Heart right ventricle (tissue), 16 donors: Measurements from ENCODE around the gene RAPGEF3. TPM values are rescaled to one million over a fixed set of nuclear protein-coding genes. Genes with fewer than 3 reads are reported as not detected.
A peak's percentile ranks its signal among the peaks of the same experiment; 100 is the strongest.

Experiments used
- ATAC-seq, 8 donors: fragments of 200-7000 bp; cut with Tn5 transposase; one replicate each; pipeline ENCODE4 v1.9.1; 2020; ENCODE audit warnings: mild to moderate bottlenecking in 8 of 8, moderate library complexity in 8 of 8, moderate number of reproducible peaks in 1 of 8
- DNase-seq, 2 donors: peaks; one replicate each; pipeline ENCODE4 v3.0.0-alpha.2; 2020
- H3K27ac ChIP-seq, 10 donors: fragments of 200-600 bp; sonication (generic) in 2 of 10; one replicate each; pipeline versions ENCODE4 v1.5.0 to v1.8.0; 2020 to 2022; ENCODE audit warnings: mild to moderate bottlenecking in 3 of 10
- H3K27me3 ChIP-seq, 7 donors: fragments of 200-600 bp; one replicate each; pipeline ENCODE4 v1.8.0; 2021 to 2022; ENCODE audit warnings: mild to moderate bottlenecking in 2 of 7
- H3K36me3 ChIP-seq, 9 donors: fragments of 200-600 bp; sonication (generic) in 1 of 9; one replicate each; pipeline versions ENCODE4 v1.5.0 to v1.8.0; 2020 to 2022; ENCODE audit warnings: mild to moderate bottlenecking in 2 of 9
- H3K4me1 ChIP-seq, 9 donors: fragments of 200-600 bp; sonication (generic) in 1 of 9; one replicate each; pipeline versions ENCODE4 v1.5.0 to v1.8.0; 2020 to 2022; ENCODE audit warnings: mild to moderate bottlenecking in 4 of 9
- H3K4me3 ChIP-seq, 10 donors: fragments of 200-600 bp; sonication (generic) in 2 of 10; one replicate each; pipeline versions ENCODE4 v1.5.0 to v1.8.0; 2020 to 2022; ENCODE audit warnings: mild to moderate bottlenecking in 7 of 10, moderate library complexity in 2 of 10
- H3K9me3 ChIP-seq, 11 donors: fragments of 200-600 bp in 10 of 11; sonication (generic) in 2 of 11; one replicate each; pipeline versions ENCODE4 v1.5.0 to v1.8.0; 2013 to 2022; ENCODE audit warnings: mild to moderate bottlenecking in 2 of 11, control low read depth in 1 of 11, moderate library complexity in 1 of 11
- WGBS, 2 donors: extraction: QIAGEN DNeasy Blood & Tissue Kit; methylation state at CpG; one replicate each; pipeline ENCODE4 v1.1.7; 2013; ENCODE audit warnings: inconsistent platforms in 1 of 2; 5-methylcytosine and 5-hydroxymethylcytosine counted together
- intact Hi-C, 10 donors: fragments of 100-400 bp; cut with DNase I; formaldehyde crosslinking; loops; one replicate each; pipeline versions ENCODE4 v1.11.1 to v1.14.2; 2022
- polyA plus RNA-seq, 2 donors: library from polyadenylated mRNA; stranded (reverse); fragments of 200-250 nt; gene quantifications; one replicate each; pipeline ENCODE4 v1.2.3, GENCODE V29; 2013
- total RNA-seq, 10 donors: library from RNA; stranded (reverse); fragmentation: NEBNext Ultra II Directional in 3 of 10; extraction: Animal tissue kit (Norgen Biotek cat#: 25700) in 3 of 10; gene quantifications; one replicate each; pipeline versions ENCODE4 v1.2.1 to v1.2.4, GENCODE V29; 2021 to 2023
- TF ChIP-seq, protein P1 (sequence below), 9 donors: fragments of 200-600 bp; sonication (generic) in 2 of 9; IDR thresholded peaks; one replicate each; pipeline versions ENCODE4 v1.5.0 to v1.8.0; 2021 to 2022; ENCODE audit warnings: antibody characterized with exemption in 9 of 9, mild to moderate bottlenecking in 5 of 9, moderate library complexity in 1 of 9
- donor health status: Arrhythmogenic right ventricular cardiomyopathy.
- donor health status: ischemic (EF 13 %, LVEDD 7.1; RV severe dilation, severe dysfunction).
- donor health status: healthy with polysubstance abuse.
- donor health status: DM: no; HTN: yes; CAD: no.
- donor health status: DM: no; HTN: no; CAD: no.
- donor health status: ischemic (EF 25% LVEDD 6.9; RV normal size, moderate dysfunction).
- donor health status: ischemic (EF 25% LVEDD 5.7; RV mildly dilated, moderate dysfunction).
- donor health status: healthy.
- donor health status: DM: yes; HTN: yes; CAD: no.
- donor health status: Ischemic cardiomyopathy.
- donor health status: ischemic (EF 35%, LVEDD 5.7; RV mildly dilated, moderate dysfunction).
- donor health status: nonischemic (EF 11% LVEDD 7.7; RV severe dilation, severe dysfunction).
- donor health status: DM: yes; HTN: yes; CAD: no.
- donor health status: PGD.
- donor health status: ischemic (EF 29% LVEDD 5.4; RV normal size, mild dysfunction).
- donor health status: nonischemic (EF 23%, LVEDD 6.1; RV moderate dilation, normal function).

The RAPGEF3 gene
- total and polyA plus RNA-seq, 12 donors: 9.5 to 173 (median 20.1) TPM

- Histone ChIP-seq H3K27ac (peak overlapping the region in 1 of 10 donors; percentile 7), H3K4me3 (no peak overlapping the region), H3K27me3 (no peaks in the 10 kb centered on the region), H3K36me3 (peaks cover 0 to 38% (median 11%) of the 10 kb centered on the region in 9 donors), H3K9me3 (no peaks in the 10 kb centered on the region), H3K4me1 (peaks cover 23 to 73% (median 56%) of the 10 kb centered on the region in 9 donors)
- intact Hi-C loops: loop anchor here in 9 of 10 donors (1.0 to 10.0 kb wide), 9 partner anchors 37 to 67 kb away; no protein-coding TSS in a partner anchor
- ATAC-seq: peak in 3 of 8 donors; percentile 1 to 2 (median 1)
- WGBS, 2 donors: 43 to 48% methylated on average over 14 of the region's 14 CpGs
- TF ChIP-seq, protein P1, sequence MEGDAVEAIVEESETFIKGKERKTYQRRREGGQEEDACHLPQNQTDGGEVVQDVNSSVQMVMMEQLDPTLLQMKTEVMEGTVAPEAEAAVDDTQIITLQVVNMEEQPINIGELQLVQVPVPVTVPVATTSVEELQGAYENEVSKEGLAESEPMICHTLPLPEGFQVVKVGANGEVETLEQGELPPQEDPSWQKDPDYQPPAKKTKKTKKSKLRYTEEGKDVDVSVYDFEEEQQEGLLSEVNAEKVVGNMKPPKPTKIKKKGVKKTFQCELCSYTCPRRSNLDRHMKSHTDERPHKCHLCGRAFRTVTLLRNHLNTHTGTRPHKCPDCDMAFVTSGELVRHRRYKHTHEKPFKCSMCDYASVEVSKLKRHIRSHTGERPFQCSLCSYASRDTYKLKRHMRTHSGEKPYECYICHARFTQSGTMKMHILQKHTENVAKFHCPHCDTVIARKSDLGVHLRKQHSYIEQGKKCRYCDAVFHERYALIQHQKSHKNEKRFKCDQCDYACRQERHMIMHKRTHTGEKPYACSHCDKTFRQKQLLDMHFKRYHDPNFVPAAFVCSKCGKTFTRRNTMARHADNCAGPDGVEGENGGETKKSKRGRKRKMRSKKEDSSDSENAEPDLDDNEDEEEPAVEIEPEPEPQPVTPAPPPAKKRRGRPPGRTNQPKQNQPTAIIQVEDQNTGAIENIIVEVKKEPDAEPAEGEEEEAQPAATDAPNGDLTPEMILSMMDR (IDR thresholded peaks at IDR 0.05): no peak
- no peak for DNase-seq
Measured at GRCh38 chr12:47778881-47779280, 20.2 kb upstream of the RAPGEF3 start.

DNA sequence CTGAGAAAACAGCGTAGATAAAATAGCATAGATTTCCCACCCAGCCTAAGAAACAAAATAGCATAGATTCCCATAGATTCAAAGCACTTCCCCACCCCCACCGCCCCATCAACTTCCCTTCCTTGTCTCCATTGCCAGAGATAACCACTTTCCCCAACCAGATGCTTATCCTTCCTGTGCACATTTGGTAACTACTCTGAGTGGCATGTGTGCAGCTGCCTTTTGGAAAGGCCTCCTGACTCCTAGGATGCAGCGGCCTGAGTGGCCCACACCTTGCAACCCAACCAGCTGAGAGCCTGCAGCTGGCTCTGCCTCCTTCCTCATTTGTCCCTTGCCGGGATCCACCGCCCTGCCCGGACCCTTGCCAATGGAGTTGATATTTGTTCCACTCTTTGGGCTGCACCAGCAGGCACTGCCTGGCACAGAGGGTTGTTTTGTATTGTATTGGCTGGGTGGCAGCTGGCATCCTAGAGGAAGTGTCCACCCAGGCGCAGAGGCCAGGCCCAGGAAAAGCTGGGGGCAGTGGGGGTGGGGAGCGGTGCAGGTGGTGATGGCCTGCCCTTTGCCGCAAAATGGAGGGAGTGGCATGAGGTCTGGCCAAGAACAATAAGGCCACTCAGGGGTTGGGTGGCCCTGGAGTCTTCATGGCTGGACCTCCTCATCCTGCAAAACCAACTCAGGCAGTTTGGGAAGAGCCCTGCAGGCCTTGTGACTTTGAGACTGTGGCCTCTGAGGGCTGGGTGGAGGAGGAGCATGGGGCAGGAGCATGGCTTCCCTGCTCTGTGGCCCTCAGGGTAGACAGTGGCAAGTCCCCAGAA, 19.3 kb upstream of the RAPGEF3 start:
- H3K27me3 ChIP-seq: no peaks in the 10 kb centered on the region
- TF ChIP-seq, protein P1 (IDR thresholded peaks at IDR 0.05): no peak
- H3K27ac ChIP-seq: peak overlapping the region in 7 of 10 donors; percentile 54 to 81 (median 68)
- no peak for DNase-seq
- ATAC-seq: peak in 6 of 8 donors; percentile 3 to 20 (median 8)
- H3K4me1 ChIP-seq: peaks cover 25 to 75% (median 57%) of the 10 kb centered on the region in 9 donors
- no peak overlapping the region for H3K4me3 ChIP-seq
- H3K36me3 ChIP-seq: peaks cover 0 to 28% (median 10%) of the 10 kb centered on the region in 9 donors
- WGBS, 2 donors: 54 to 67% methylated on average over 9 of the region's 9 CpGs
- intact Hi-C loops: loop anchor here in 8 of 10 donors (2.0 to 10.0 kb wide), 8 partner anchors 36 to 66 kb away; no protein-coding TSS in a partner anchor
- no peaks in the 10 kb centered on the region for H3K9me3 ChIP-seq

GRCh38 chr12:47777151-47777550, 18.5 kb upstream of the RAPGEF3 start:
- 40 to 67% methylated on average over 1 of the region's 1 CpG for WGBS, 2 donors
- TF ChIP-seq, protein P1 (IDR thresholded peaks at IDR 0.05): no peak
- DNase-seq: no peak
- H3K27me3 ChIP-seq: no peaks in the 10 kb centered on the region
- no peak for ATAC-seq
- no peak overlapping the region for H3K4me3 ChIP-seq
- peaks cover 25 to 76% (median 64%) of the 10 kb centered on the region in 9 donors for H3K4me1 ChIP-seq
- intact Hi-C loops: loop anchor here in 5 of 10 donors (2.0 to 10.0 kb wide), 5 partner anchors 35 to 65 kb away; no protein-coding TSS in a partner anchor
- H3K36me3 ChIP-seq: peaks cover 0 to 20% (median 5%) of the 10 kb centered on the region in 9 donors
- no peaks in the 10 kb centered on the region for H3K9me3 ChIP-seq
- peak overlapping the region in 9 of 10 donors; percentile 26 to 81 (median 66) for H3K27ac ChIP-seq

GRCh38 chr12:47776471-47777143, 17.9 kb upstream of the RAPGEF3 start:
- Histone ChIP-seq H3K27ac (peak overlapping the region in 9 of 10 donors; percentile 26 to 81 (median 66)), H3K9me3 (no peaks in the 10 kb centered on the region), H3K4me1 (peaks cover 25 to 78% (median 65%) of the 10 kb centered on the region in 9 donors), H3K36me3 (peaks cover 0 to 15% (median 0%) of the 10 kb centered on the region in 9 donors), H3K4me3 (no peak overlapping the region), H3K27me3 (no peaks in the 10 kb centered on the region)
- no peak for DNase-seq
- intact Hi-C loops: loop anchor here in 5 of 10 donors (2.0 to 10.0 kb wide), 5 partner anchors 34 to 64 kb away; no protein-coding TSS in a partner anchor
- 74 to 75% methylated on average over 5 of the region's 5 CpGs for WGBS, 2 donors
- no peak for ATAC-seq
- TF ChIP-seq, protein P1 (IDR thresholded peaks at IDR 0.05): no peak
